Gastroesophageal sphincter (tissue), 3 donors: ENCODE results near the gene PPP1R1A.

Experiments used
- CTCF ChIP-seq, 4 experiments: fragments of 200-600 bp in 2 of 4; fragments of 450-650 bp in 2 of 4; sonication (generic) in 1 of 4; IDR thresholded peaks; one replicate each; pipeline ENCODE4 v1.5.1; 2017 to 2019; ENCODE audit warnings: antibody characterized with exemption in 4 of 4, mild to moderate bottlenecking in 2 of 4, moderate library complexity in 2 of 4
- POLR2AphosphoS5 ChIP-seq: sonication (generic); formaldehyde crosslinking; IDR thresholded peaks from one replicate; pipeline ENCODE4 v1.6.1; 2017; ENCODE audit warnings: antibody characterized with exemption

- TF ChIP-seq CTCF (IDR thresholded peaks at IDR 0.05) (no peak), POLR2AphosphoS5 (no peak)
Measured at GRCh38 chr12:54558759-54559158, 29.7 kb downstream of the PPP1R1A start.
